Measurements from ENCODE around the gene ANKRD13A. TPM values are rescaled to one million over a fixed set of nuclear protein-coding genes. Genes with fewer than 3 reads are reported as not detected.

Gene ANKRD13A
- total and polyA plus RNA-seq, 2 of the 8 experiments (the other 6 are each of a cell fraction or from before 2014, with no cell fraction given): 16.8 to 21.4 TPM

DNA sequence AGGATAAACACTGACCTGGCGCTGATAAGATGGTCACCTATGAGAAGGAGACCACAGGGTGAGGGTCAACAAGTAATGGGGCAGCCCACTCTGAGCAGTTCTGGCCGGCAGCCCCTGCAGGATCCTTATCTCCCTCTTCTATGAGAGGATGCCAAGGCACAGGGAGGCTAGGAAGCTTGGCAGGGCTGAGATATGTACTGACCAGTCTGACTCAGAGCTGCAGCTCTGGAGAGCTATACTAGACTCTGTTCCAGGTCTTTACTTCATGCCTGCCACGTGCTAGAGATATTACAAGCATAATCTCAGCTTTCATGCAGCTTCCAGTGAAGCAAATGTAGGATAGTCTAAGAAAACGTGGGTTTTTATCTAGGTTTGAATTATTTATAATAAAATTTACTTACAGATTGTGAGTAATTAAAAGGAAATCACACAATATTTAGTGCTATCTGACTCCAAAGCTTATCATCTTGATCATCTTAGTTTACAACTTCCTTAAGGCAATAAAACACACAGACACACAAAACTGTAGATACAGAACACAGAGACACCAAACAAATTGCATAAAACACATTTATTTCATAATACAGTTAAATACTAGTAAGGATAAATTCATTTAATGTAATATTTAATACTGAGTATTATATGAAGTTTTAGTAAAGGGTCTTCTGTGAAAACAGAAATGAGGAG, 35.3 kb upstream of the ANKRD13A start:
- no peak for FAIRE-seq
- POLR2A ChIA-PET (ENCODE audit: partially characterized antibody): interaction anchor here (1.1 to 1.7 kb wide), 2 partner anchors 11 to 17 kb away, joined by 3 to 4 read pairs; no protein-coding TSS in a partner anchor
- TF ChIP-seq, protein P1, sequence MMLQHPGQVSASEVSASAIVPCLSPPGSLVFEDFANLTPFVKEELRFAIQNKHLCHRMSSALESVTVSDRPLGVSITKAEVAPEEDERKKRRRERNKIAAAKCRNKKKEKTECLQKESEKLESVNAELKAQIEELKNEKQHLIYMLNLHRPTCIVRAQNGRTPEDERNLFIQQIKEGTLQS (IDR thresholded peaks at IDR 0.05; ENCODE audit: insufficient read depth, low read depth, low read length): no peak
- TF ChIP-seq EP300 (IDR thresholded peaks at IDR 0.05; ENCODE audit: borderline replicate concordance in 1 of 2, low read depth in 2 of 2, low read length in 2 of 2) (no peak), ASH2L (IDR thresholded peaks at IDR 0.05; ENCODE audit: low read length) (no peak), SIX5 (IDR thresholded peaks at IDR 0.05; ENCODE audit: low read depth, low read length) (no peak), YY1 (IDR thresholded peaks at IDR 0.05; ENCODE audit: low read depth, low read length) (no peak), KDM4A (IDR thresholded peaks at IDR 0.05; ENCODE audit: low read depth, low read length, severe bottlenecking) (no peak), GTF2F1 (IDR thresholded peaks at IDR 0.05; ENCODE audit: borderline replicate concordance, low read depth, low read length) (no peak), BRCA1 (IDR thresholded peaks at IDR 0.05; ENCODE audit: low read depth, low read length) (no peak), TCF12 (IDR thresholded peaks at IDR 0.05; ENCODE audit: low read depth, low read length) (no peak), JUN (IDR thresholded peaks at IDR 0.05; ENCODE audit: low read depth, low read length) (no peak), SRF (IDR thresholded peaks at IDR 0.05; ENCODE audit: low read depth, low read length) (no peak)
- TF ChIP-seq, protein P2, sequence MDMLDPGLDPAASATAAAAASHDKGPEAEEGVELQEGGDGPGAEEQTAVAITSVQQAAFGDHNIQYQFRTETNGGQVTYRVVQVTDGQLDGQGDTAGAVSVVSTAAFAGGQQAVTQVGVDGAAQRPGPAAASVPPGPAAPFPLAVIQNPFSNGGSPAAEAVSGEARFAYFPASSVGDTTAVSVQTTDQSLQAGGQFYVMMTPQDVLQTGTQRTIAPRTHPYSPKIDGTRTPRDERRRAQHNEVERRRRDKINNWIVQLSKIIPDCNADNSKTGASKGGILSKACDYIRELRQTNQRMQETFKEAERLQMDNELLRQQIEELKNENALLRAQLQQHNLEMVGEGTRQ (IDR thresholded peaks at IDR 0.05; ENCODE audit: low read length): no peak

More for the DNA sequence above, 35.3 kb upstream of the ANKRD13A start:
- Histone ChIP-seq H3K79me1 (ENCODE audit: low read depth, low read length) (no peaks in the 10 kb centered on the region), H3K18ac (ENCODE audit: extremely low read depth, low read length) (no peak overlapping the region), H3K56ac (replicated peaks; ENCODE audit: insufficient read length, low read depth, low read length) (no peak overlapping the region), H4K8ac (ENCODE audit: extremely low read depth, insufficient read depth, low read length) (no peak overlapping the region; the same call in 1 of the 2 replicates), H2BK12ac (ENCODE audit: low read depth, low read length) (no peak overlapping the region), H3K23me2 (ENCODE audit: low read depth, low read length) (no peaks in the 10 kb centered on the region), H3K4me1 (replicated peaks in 1 of 4; ENCODE audit: control insufficient read depth in 3 of 4, insufficient read depth in 4 of 4, low read length in 3 of 4) (no peaks in the 10 kb centered on the region), H4K91ac (replicated peaks; ENCODE audit: insufficient read length, low read length) (no peak overlapping the region), H2AK5ac (ENCODE audit: low read depth, low read length) (no peak overlapping the region), H2BK15ac (ENCODE audit: low read length) (no peak overlapping the region), H3K23ac (ENCODE audit: insufficient read length) (no peak overlapping the region), H3K9me3 (ENCODE audit: insufficient read depth in 2 of 2, low read depth in 1 of 2, low read length in 1 of 2) (no peaks in the 10 kb centered on the region), H4K20me1 (replicated peaks in 1 of 2; ENCODE audit: control insufficient read depth in 1 of 2, insufficient read depth in 2 of 2, low read length in 2 of 2) (no peaks in the 10 kb centered on the region), H3K36me3 (ENCODE audit: control insufficient read depth in 2 of 4, insufficient read depth in 4 of 4, low read length in 3 of 4) (peaks cover 0 to 13% (median 2%) of the 10 kb centered on the region in 4 experiments; a peak in 2 of 8 replicates), H3K9ac (replicated peaks in 1 of 4; ENCODE audit: extremely low read depth in 1 of 4, low read depth in 3 of 4, low read length in 3 of 4) (no peak overlapping the region), H3K4ac (replicated peaks; ENCODE audit: insufficient read length, low read depth, low read length) (no peak overlapping the region), H4K5ac (ENCODE audit: insufficient read length, low read depth, low read length) (no peak overlapping the region), H2BK20ac (ENCODE audit: low read length) (no peak overlapping the region), H3K4me2 (ENCODE audit: insufficient read depth in 1 of 2, low read depth in 2 of 2, low read length in 2 of 2) (no peak overlapping the region), H3K79me2 (ENCODE audit: control insufficient read depth in 1 of 2, insufficient read depth in 2 of 2, low read length in 2 of 2) (no peaks in the 10 kb centered on the region), H2BK120ac (replicated peaks; ENCODE audit: low read depth, low read length) (no peak overlapping the region), H2BK5ac (ENCODE audit: low read depth, low read length) (no peak overlapping the region), H3K27ac (ENCODE audit: low read depth, low read length) (no peak overlapping the region), H3K27me3 (replicated peaks in 1 of 4; ENCODE audit: control insufficient read depth in 3 of 4, extremely low read depth in 1 of 4, insufficient read depth in 3 of 4, low read length in 3 of 4) (no peaks in the 10 kb centered on the region), H3K14ac (ENCODE audit: insufficient read length) (no peak overlapping the region), H2AFZ (ENCODE audit: low read length) (no peak overlapping the region), H3K4me3 (ENCODE audit: extremely low read depth in 1 of 4, insufficient read depth in 2 of 4, low read depth in 3 of 4, low read length in 4 of 4) (no peak overlapping the region)
- 84% methylated on average over 4 of the region's 4 CpGs; no CpG with 5 or more reads in 1 of the 2 experiments for WGBS, 2 experiments (ENCODE audit: extremely low coverage in 1 of 2, insufficient coverage in 1 of 2, insufficient read length in 1 of 2, insufficient replicate concordance in 2 of 2, low coverage in 1 of 2, low lambda C conversion rate in 2 of 2, missing lambda C conversion rate in 1 of 2)
- CTCF ChIA-PET (ENCODE audit: partially characterized antibody): interaction anchor here (0.9 to 2.2 kb wide), 6 partner anchors 31 to 118 kb away, joined by 3 to 6 read pairs (median 3); no protein-coding TSS in a partner anchor
- DNase-seq (ENCODE audit: low read depth in 1 of 2, low spot score in 2 of 2): no peak

All from H1 (cell line).